HepG2 (cell line): ENCODE results near the gene GPATCH4. TPM values are rescaled to one million over a fixed set of nuclear protein-coding genes. Genes with fewer than 3 reads are reported as not detected.

ENCODE experiments used
- ATAC-seq: fragments of 200-7000 bp; cut with Tn5 transposase; 3 replicates; pipeline ENCODE4 v1.9.1; 2020; ENCODE audit warnings: mild to moderate bottlenecking, moderate library complexity
- BruUV-seq: library from RNA; stranded (reverse); fragments of 400-500 nt; replicated peaks from 2 replicates; lab custom pipeline; 2021; lab: Mats Ljungman, UMichigan
- CTCF ChIA-PET: fragments of 300-600 bp; formaldehyde crosslinking; extraction: SDS; loops from one replicate; lab custom pipeline; 2021; ENCODE audit warnings: low total read pairs, inconsistent platforms, low intra/inter-chr PET ratio; lab: Yijun Ruan, JAX
- POLR2A ChIA-PET: fragments of 350-600 bp; sonication (Branson Sonifier 250); formaldehyde crosslinking; loops from one replicate; lab custom pipeline; 2020; ENCODE audit warnings: antibody characterized with exemption, inconsistent platforms; lab: Yijun Ruan, JAX
- DNase-seq: peaks from one replicate; pipeline ENCODE4 v3.0.0-alpha.2; 2015; ENCODE audit warnings: low spot score
- FAIRE-seq: peaks from 3 replicates; lab custom pipeline; 2011; peaks lifted over from hg19 to GRCh38; lab: Jason Lieb, UNC
- H2AFZ ChIP-seq: one replicate; pipeline ENCODE4 v1.6.1; 2011; ENCODE audit warnings: low read length, inconsistent platforms
- H3K27ac ChIP-seq: fragments of 300-600 bp; 3 replicates; pipeline ENCODE4 v1.8.0; 2011; ENCODE audit warnings: mixed run types, mild to moderate bottlenecking, mixed read lengths, low read length, inconsistent platforms; ENCODE audit not compliant: insufficient read depth; ENCODE audit errors: extremely low read length
- H3K27me3 ChIP-seq, 2 experiments: fragments of 200-600 bp in 1 of 2; 2 replicates in 1 of 2; 3 replicates in 1 of 2; pipeline versions ENCODE4 v1.6.0 to v1.8.0; 2011; ENCODE audit warnings: low read length in 2 of 2, mild to moderate bottlenecking in 2 of 2, moderate library complexity in 2 of 2, inconsistent platforms in 1 of 2; ENCODE audit not compliant: insufficient read depth in 2 of 2, control insufficient read depth in 1 of 2
- H3K36me3 ChIP-seq, 2 experiments: fragments of 200-600 bp in 1 of 2; replicated peaks in 1 of 2; 2 replicates in 1 of 2; 3 replicates in 1 of 2; pipeline versions ENCODE4 v1.5.1 to v1.8.0; 2011; ENCODE audit warnings: low read length in 2 of 2, inconsistent platforms in 1 of 2; ENCODE audit not compliant: insufficient read depth in 2 of 2, control insufficient read depth in 1 of 2
- H3K4me1 ChIP-seq: 2 replicates; pipeline ENCODE4 v1.5.1; 2012; ENCODE audit warnings: low read length, inconsistent platforms; ENCODE audit not compliant: insufficient read depth
- H3K4me2 ChIP-seq: 2 replicates; pipeline ENCODE4 v1.6.0; 2011; ENCODE audit warnings: low read depth, low read length, inconsistent platforms
- H3K4me3 ChIP-seq, 3 experiments: fragments of 200-600 bp in 1 of 3; sonication (generic), shearing (Covaris generic) in 1 of 3; replicated peaks in 1 of 3; 2 replicates each; pipeline ENCODE4 v1.5.1; 2011 to 2016; ENCODE audit warnings: low read length in 3 of 3, inconsistent platforms in 2 of 3, low read depth in 2 of 3, mild to moderate bottlenecking in 2 of 3, control low read depth in 1 of 3, mixed read lengths in 1 of 3; ENCODE audit not compliant: insufficient read depth in 1 of 3
- H3K79me2 ChIP-seq: one replicate; pipeline ENCODE4 v1.6.1; 2011; ENCODE audit warnings: low read length, inconsistent platforms; ENCODE audit not compliant: insufficient read depth
- H3K9ac ChIP-seq: 2 replicates; pipeline ENCODE4 v1.6.0; 2011; ENCODE audit warnings: mild to moderate bottlenecking, low read depth, low read length, inconsistent platforms; ENCODE audit not compliant: insufficient read depth
- H3K9me3 ChIP-seq: 2 replicates; pipeline ENCODE4 v1.5.1; 2012; ENCODE audit warnings: mild to moderate bottlenecking, low read length
- H4K20me1 ChIP-seq: 2 replicates; pipeline ENCODE4 v1.6.0; 2011; ENCODE audit warnings: inconsistent platforms, mild to moderate bottlenecking, low read length, moderate library complexity; ENCODE audit not compliant: insufficient read depth
- GATAD2A ChIP-seq: IDR thresholded peaks from 2 replicates; pipeline ENCODE4 v1.6.1; 2016
- JARID2 ChIP-seq: sonication (generic); formaldehyde crosslinking; IDR thresholded peaks from 2 replicates; pipeline ENCODE4 v1.8.1; 2023; ENCODE audit warnings: missing genetic modification reagents, inconsistent platforms; ENCODE audit not compliant: insufficient replicate concordance
- MIER2 ChIP-seq: IDR thresholded peaks from 2 replicates; pipeline ENCODE4 v1.6.1; 2016; ENCODE audit warnings: missing biosample characterization, missing genetic modification reagents
- PHB2 ChIP-seq: fragments of 450-650 bp; IDR thresholded peaks from 2 replicates; pipeline ENCODE4 v1.6.1; 2018; ENCODE audit not compliant: partially characterized antibody
- RBAK ChIP-seq: sonication (generic); formaldehyde crosslinking; IDR thresholded peaks from 2 replicates; pipeline ENCODE4 v1.5.1; 2020; ENCODE audit warnings: mild to moderate bottlenecking, missing genetic modification reagents
- SIN3A ChIP-seq: IDR thresholded peaks from 2 replicates; pipeline ENCODE4 v1.6.1; 2011; ENCODE audit warnings: low read depth, mild to moderate bottlenecking, control low read depth, low read length, borderline replicate concordance
- SMC3 ChIP-seq: IDR thresholded peaks from 2 replicates; pipeline ENCODE4 v1.6.1; 2011; ENCODE audit warnings: low read length, improper control_type of control experiment
- STAG1 ChIP-seq: sonication (generic); formaldehyde crosslinking; IDR thresholded peaks from 2 replicates; pipeline ENCODE4 v1.4.0; 2020; ENCODE audit warnings: missing genetic modification reagents
- TEAD3 ChIP-seq: optimal IDR thresholded peaks from 2 replicates; pipeline ENCODE3; 2016; ENCODE audit warnings: borderline replicate concordance
- XRCC5 ChIP-seq: fragments of 200-400 bp; formaldehyde crosslinking; optimal IDR thresholded peaks from 2 replicates; pipeline ENCODE3; 2017; ENCODE audit warnings: mild to moderate bottlenecking, low read length
- WGBS: methylation state at CpG from one replicate; pipeline ENCODE4 v1.1.6; 2017; ENCODE audit warnings: low lambda C conversion rate; 5-methylcytosine and 5-hydroxymethylcytosine counted together
- in situ Hi-C: cut with HindIII; loops from 2 replicates; pipeline ENCODE4 v1.10.0; 2017; ENCODE audit warnings: low pct_unique_long_range_greater_than_20kb; ENCODE audit not compliant: extremely low pct_ligation_motif_present
- intact Hi-C: fragments of 100-400 bp; cut with micrococcal nuclease; formaldehyde crosslinking; loops from one replicate; pipeline ENCODE4 v1.10.0; 2022; ENCODE audit not compliant: unreplicated experiment
- polyA plus RNA-seq, 8 experiments: library from polyadenylated mRNA; depleted of rRNA in 3 of 8; stranded (reverse) in 7 of 8; unstranded in 1 of 8; fragments of >200 nt; fragmentation: Illumina TruSeq in 4 of 8; extraction: Trizol in 4 of 8; gene quantifications; 2 replicates each; pipeline versions ENCODE4 v1.2.1 to v1.2.3, GENCODE V29; 2011 to 2016; ENCODE audit warnings: low read depth in 4 of 8, missing spikeins in 1 of 8, mixed read lengths in 1 of 8; ENCODE audit not compliant: insufficient read depth in 1 of 8
- total RNA-seq, 5 experiments: library from RNA; depleted of rRNA; stranded (reverse); fragments of >200 nt; fragmentation: Illumina TruSeq; extraction: Trizol; gene quantifications; 2 replicates each; pipeline ENCODE4 v1.2.3, GENCODE V29; 2016; ENCODE audit warnings: low read depth in 1 of 5
- TF ChIP-seq, protein P1 (sequence below): sonication (generic); formaldehyde crosslinking; IDR thresholded peaks from 2 replicates; pipeline ENCODE4 v1.5.0; 2020; ENCODE audit warnings: mild to moderate bottlenecking, missing genetic modification reagents, moderate library complexity
- TF ChIP-seq, protein P2 (sequence below), 2 experiments: sonication (generic) in 1 of 2; formaldehyde crosslinking in 1 of 2; IDR thresholded peaks; 2 replicates each; pipeline versions ENCODE4 v1.4.0 to v1.6.1; 2018 to 2020; ENCODE audit warnings: missing genetic modification reagents in 2 of 2, borderline replicate concordance in 1 of 2, low read depth in 1 of 2, mild to moderate bottlenecking in 1 of 2, missing biosample characterization in 1 of 2
- TF ChIP-seq, protein P3 (sequence below): IDR thresholded peaks from 2 replicates; pipeline ENCODE4 v1.6.1; 2016; ENCODE audit warnings: control low read depth
- TF ChIP-seq, protein P4 (sequence below), 2 experiments: IDR thresholded peaks; 2 replicates each; pipeline ENCODE4 v1.6.1; 2011 to 2012; ENCODE audit warnings: low read length in 2 of 2, borderline replicate concordance in 1 of 2, low read depth in 1 of 2, mild to moderate bottlenecking in 1 of 2, moderate library complexity in 1 of 2

Gene GPATCH4
- total and polyA plus RNA-seq, 2 of the 13 experiments (the other 11 are each of a cell fraction or from before 2014, with no cell fraction given) = 19.2 to 37.9 TPM

DNA sequence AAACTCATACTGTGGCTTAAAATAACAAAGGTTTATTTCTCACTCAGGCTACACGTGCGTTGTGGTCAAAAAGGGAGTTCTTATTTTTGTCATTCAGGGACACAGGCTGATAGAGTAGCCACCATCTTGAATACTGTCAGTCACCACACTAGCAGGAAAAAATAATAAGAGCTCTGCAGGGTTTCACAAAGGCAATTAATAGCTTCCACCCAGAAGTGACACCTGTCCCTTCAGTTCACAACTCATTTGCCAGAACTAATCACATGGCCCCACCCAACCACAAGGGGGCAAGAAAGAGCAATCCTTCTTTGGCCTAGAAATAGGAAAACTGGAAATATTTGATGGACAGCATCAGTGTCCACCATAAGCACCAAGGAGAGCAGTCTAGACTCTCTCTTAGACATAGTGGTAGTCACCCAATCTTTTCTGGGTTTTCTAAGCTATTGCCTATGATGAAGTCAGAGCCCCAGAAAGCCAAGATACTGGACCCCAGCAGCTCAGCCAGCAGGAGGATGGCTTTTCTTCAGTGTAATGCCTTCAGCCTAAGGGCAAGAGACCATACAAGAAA is 26.1 kb upstream of the GPATCH4 start:
- CTCF ChIA-PET = interaction anchor here (1.2 to 3.0 kb wide), 6 partner anchors 11 to 98 kb away, joined by 3 to 18 read pairs (median 10); partner anchors contain the start of gene NES
- POLR2A ChIA-PET = no interaction called here
- TF ChIP-seq RBAK = no peak
- TF ChIP-seq PHB2 = no peak
- peak; percentile 16 for TF ChIP-seq TEAD3
- 0 out of 2 replicates have a peak, but pooled peaks have one; percentile 29 for TF ChIP-seq GATAD2A (CRISPR knock-in tag)
- TF ChIP-seq, protein P1, sequence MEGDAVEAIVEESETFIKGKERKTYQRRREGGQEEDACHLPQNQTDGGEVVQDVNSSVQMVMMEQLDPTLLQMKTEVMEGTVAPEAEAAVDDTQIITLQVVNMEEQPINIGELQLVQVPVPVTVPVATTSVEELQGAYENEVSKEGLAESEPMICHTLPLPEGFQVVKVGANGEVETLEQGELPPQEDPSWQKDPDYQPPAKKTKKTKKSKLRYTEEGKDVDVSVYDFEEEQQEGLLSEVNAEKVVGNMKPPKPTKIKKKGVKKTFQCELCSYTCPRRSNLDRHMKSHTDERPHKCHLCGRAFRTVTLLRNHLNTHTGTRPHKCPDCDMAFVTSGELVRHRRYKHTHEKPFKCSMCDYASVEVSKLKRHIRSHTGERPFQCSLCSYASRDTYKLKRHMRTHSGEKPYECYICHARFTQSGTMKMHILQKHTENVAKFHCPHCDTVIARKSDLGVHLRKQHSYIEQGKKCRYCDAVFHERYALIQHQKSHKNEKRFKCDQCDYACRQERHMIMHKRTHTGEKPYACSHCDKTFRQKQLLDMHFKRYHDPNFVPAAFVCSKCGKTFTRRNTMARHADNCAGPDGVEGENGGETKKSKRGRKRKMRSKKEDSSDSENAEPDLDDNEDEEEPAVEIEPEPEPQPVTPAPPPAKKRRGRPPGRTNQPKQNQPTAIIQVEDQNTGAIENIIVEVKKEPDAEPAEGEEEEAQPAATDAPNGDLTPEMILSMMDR (CRISPR knock-in tag) = peak; percentile 74
- peak; percentile 56 for TF ChIP-seq STAG1
- peak; percentile 58; the same call in 1 of the 2 replicates for TF ChIP-seq MIER2
- TF ChIP-seq, protein P2, sequence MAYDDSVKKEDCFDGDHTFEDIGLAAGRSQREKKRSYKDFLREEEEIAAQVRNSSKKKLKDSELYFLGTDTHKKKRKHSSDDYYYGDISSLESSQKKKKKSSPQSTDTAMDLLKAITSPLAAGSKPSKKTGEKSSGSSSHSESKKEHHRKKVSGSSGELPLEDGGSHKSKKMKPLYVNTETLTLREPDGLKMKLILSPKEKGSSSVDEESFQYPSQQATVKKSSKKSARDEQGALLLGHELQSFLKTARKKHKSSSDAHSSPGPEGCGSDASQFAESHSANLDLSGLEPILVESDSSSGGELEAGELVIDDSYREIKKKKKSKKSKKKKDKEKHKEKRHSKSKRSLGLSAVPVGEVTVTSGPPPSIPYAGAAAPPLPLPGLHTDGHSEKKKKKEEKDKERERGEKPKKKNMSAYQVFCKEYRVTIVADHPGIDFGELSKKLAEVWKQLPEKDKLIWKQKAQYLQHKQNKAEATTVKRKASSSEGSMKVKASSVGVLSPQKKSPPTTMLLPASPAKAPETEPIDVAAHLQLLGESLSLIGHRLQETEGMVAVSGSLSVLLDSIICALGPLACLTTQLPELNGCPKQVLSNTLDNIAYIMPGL (CRISPR knock-in tag; IDR thresholded peaks at IDR 0.05; ENCODE audit: borderline replicate concordance in 1 of 2, low read depth in 1 of 2) = peak in 1 of 2 experiments; percentile 27; a peak in 1 of 4 replicates
- peak; percentile 64; the same call in 1 of the 2 replicates for TF ChIP-seq SMC3
- TF ChIP-seq XRCC5 = peak; percentile 72
- TF ChIP-seq SIN3A = no peak
- no peak for TF ChIP-seq JARID2 (CRISPR knock-in tag)
- TF ChIP-seq, protein P3, sequence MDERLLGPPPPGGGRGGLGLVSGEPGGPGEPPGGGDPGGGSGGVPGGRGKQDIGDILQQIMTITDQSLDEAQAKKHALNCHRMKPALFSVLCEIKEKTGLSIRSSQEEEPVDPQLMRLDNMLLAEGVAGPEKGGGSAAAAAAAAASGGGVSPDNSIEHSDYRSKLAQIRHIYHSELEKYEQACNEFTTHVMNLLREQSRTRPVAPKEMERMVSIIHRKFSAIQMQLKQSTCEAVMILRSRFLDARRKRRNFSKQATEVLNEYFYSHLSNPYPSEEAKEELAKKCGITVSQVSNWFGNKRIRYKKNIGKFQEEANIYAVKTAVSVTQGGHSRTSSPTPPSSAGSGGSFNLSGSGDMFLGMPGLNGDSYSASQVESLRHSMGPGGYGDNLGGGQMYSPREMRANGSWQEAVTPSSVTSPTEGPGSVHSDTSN (CRISPR knock-in tag) = 0 out of 2 replicates have a peak, but pooled peaks have one; percentile 10
- TF ChIP-seq, protein P4, sequence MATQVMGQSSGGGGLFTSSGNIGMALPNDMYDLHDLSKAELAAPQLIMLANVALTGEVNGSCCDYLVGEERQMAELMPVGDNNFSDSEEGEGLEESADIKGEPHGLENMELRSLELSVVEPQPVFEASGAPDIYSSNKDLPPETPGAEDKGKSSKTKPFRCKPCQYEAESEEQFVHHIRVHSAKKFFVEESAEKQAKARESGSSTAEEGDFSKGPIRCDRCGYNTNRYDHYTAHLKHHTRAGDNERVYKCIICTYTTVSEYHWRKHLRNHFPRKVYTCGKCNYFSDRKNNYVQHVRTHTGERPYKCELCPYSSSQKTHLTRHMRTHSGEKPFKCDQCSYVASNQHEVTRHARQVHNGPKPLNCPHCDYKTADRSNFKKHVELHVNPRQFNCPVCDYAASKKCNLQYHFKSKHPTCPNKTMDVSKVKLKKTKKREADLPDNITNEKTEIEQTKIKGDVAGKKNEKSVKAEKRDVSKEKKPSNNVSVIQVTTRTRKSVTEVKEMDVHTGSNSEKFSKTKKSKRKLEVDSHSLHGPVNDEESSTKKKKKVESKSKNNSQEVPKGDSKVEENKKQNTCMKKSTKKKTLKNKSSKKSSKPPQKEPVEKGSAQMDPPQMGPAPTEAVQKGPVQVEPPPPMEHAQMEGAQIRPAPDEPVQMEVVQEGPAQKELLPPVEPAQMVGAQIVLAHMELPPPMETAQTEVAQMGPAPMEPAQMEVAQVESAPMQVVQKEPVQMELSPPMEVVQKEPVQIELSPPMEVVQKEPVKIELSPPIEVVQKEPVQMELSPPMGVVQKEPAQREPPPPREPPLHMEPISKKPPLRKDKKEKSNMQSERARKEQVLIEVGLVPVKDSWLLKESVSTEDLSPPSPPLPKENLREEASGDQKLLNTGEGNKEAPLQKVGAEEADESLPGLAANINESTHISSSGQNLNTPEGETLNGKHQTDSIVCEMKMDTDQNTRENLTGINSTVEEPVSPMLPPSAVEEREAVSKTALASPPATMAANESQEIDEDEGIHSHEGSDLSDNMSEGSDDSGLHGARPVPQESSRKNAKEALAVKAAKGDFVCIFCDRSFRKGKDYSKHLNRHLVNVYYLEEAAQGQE (IDR thresholded peaks at IDR 0.05; ENCODE audit: borderline replicate concordance in 1 of 2, low read depth in 1 of 2, low read length in 2 of 2) = peak in 1 of 2 experiments; percentile 62; a peak in 1 of 4 replicates

More for the DNA sequence above, 26.1 kb upstream of the GPATCH4 start:
- peak; percentile 24 for ATAC-seq
- Histone ChIP-seq H3K79me2 (no peaks in the 10 kb centered on the region), H4K20me1 (no peaks in the 10 kb centered on the region), H3K27ac (no peak overlapping the region), H3K4me3 (no peak overlapping the region), H3K36me3 (no peaks in the 10 kb centered on the region), H3K9me3 (no peaks in the 10 kb centered on the region), H3K27me3 (peaks cover 9 to 42% of the 10 kb centered on the region in 2 experiments), H3K9ac (no peak overlapping the region), H3K4me1 (peaks cover 30% of the 10 kb centered on the region), H2AFZ (no peak overlapping the region), H3K4me2 (no peak overlapping the region)
- no TSS peak for BruUV-seq
- WGBS = 88% methylated on average over 2 of the region's 2 CpGs
- in situ Hi-C loops (no loop called here), intact Hi-C loops (loop anchor here (2.0 kb wide), 1 partner anchor 49 kb away; the partner anchor contains the start of gene NES)
- FAIRE-seq = peak; percentile 95
- DNase-seq = peak; percentile 58
